HEK293 (cell line): ENCODE data around the gene ASAH2B.

Source experiments
- CTCF ChIA-PET: fragments of 350-600 bp; formaldehyde crosslinking; extraction: SDS; loops from one replicate; lab custom pipeline; 2021; ENCODE audit warnings: antibody characterized with exemption; lab: Yijun Ruan, JAX
- POLR2A ChIA-PET: fragments of 300-600 bp; formaldehyde crosslinking; extraction: SDS; loops from one replicate; lab custom pipeline; 2020; ENCODE audit warnings: antibody characterized with exemption, inconsistent platforms; lab: Yijun Ruan, JAX
- H3K27ac ChIP-seq: fragments of 200-500 bp; sonication (Bioruptor generic); 2 replicates; pipeline ENCODE4 v1.5.1; 2014; ENCODE audit warnings: low read depth, low read length, control low read depth, inconsistent platforms; ENCODE audit errors: extremely low read depth
- H3K36me3 ChIP-seq, 2 experiments: fragments of 200-500 bp in 1 of 2; sonication (Bioruptor generic) in 1 of 2; 1 replicate in 1 of 2; 2 replicates in 1 of 2; pipeline ENCODE4 v1.5.1; 2014 to 2017; ENCODE audit warnings: inconsistent platforms in 2 of 2, low read length in 2 of 2; ENCODE audit not compliant: control insufficient read depth in 2 of 2, insufficient read depth in 1 of 2
- H3K4me1 ChIP-seq: fragments of 200-500 bp; sonication (Bioruptor generic); 2 replicates; pipeline ENCODE4 v1.5.1; 2014; ENCODE audit warnings: mild to moderate bottlenecking, low read length, inconsistent platforms; ENCODE audit not compliant: control insufficient read depth, insufficient read depth
- H3K4me3 ChIP-seq: 2 replicates; pipeline ENCODE4 v1.5.1; 2011; ENCODE audit warnings: low read depth, mild to moderate bottlenecking, control low read depth, low read length, moderate library complexity
- H3K9me3 ChIP-seq: fragments of 200-500 bp; sonication (Bioruptor generic); 2 replicates; pipeline ENCODE4 v1.5.1; 2014; ENCODE audit warnings: low read depth, low read length, inconsistent platforms; ENCODE audit not compliant: control insufficient read depth, insufficient read depth
- KLF1 ChIP-seq: fragments of 450-650 bp; formaldehyde crosslinking; IDR thresholded peaks from 2 replicates; pipeline ENCODE4 v1.5.1; 2016; ENCODE audit warnings: missing biosample characterization, missing genetic modification characterization
- SP7 ChIP-seq: fragments of 450-650 bp; formaldehyde crosslinking; IDR thresholded peaks from 2 replicates; pipeline ENCODE4 v1.5.1; 2016; ENCODE audit warnings: missing biosample characterization, missing genetic modification characterization
- ZFHX2 ChIP-seq: fragments of 450-650 bp; formaldehyde crosslinking; conservative IDR thresholded peaks from 2 replicates; pipeline ENCODE4 v1.5.1; 2016; ENCODE audit warnings: missing biosample characterization, missing genetic modification characterization
- ZNF175 ChIP-seq: fragments of 450-650 bp; formaldehyde crosslinking; IDR thresholded peaks from 2 replicates; pipeline ENCODE4 v1.5.1; 2016; ENCODE audit warnings: missing biosample characterization, missing genetic modification characterization
- ZNF24 ChIP-seq: fragments of 450-650 bp; formaldehyde crosslinking; IDR thresholded peaks from 2 replicates; pipeline ENCODE4 v1.5.1; 2016; ENCODE audit warnings: missing biosample characterization, missing genetic modification characterization
- ZNF324 ChIP-seq: fragments of 450-650 bp; formaldehyde crosslinking; IDR thresholded peaks from 2 replicates; pipeline ENCODE4 v1.5.1; 2016; ENCODE audit warnings: missing biosample characterization, missing genetic modification characterization
- ZNF623 ChIP-seq: fragments of 450-650 bp; formaldehyde crosslinking; IDR thresholded peaks from 2 replicates; pipeline ENCODE4 v1.5.1; 2016; ENCODE audit warnings: missing biosample characterization, missing genetic modification characterization
- ZSCAN23 ChIP-seq: fragments of 450-650 bp; formaldehyde crosslinking; IDR thresholded peaks from 2 replicates; pipeline ENCODE4 v1.5.1; 2016; ENCODE audit warnings: missing biosample characterization, missing genetic modification characterization
- TF ChIP-seq, protein P1 (sequence below): fragments of 450-650 bp; formaldehyde crosslinking; IDR thresholded peaks from 2 replicates; pipeline ENCODE4 v1.5.1; 2017; ENCODE audit warnings: missing biosample characterization, mild to moderate bottlenecking, missing genetic modification characterization, moderate library complexity

ASAH2B gene

DNA sequence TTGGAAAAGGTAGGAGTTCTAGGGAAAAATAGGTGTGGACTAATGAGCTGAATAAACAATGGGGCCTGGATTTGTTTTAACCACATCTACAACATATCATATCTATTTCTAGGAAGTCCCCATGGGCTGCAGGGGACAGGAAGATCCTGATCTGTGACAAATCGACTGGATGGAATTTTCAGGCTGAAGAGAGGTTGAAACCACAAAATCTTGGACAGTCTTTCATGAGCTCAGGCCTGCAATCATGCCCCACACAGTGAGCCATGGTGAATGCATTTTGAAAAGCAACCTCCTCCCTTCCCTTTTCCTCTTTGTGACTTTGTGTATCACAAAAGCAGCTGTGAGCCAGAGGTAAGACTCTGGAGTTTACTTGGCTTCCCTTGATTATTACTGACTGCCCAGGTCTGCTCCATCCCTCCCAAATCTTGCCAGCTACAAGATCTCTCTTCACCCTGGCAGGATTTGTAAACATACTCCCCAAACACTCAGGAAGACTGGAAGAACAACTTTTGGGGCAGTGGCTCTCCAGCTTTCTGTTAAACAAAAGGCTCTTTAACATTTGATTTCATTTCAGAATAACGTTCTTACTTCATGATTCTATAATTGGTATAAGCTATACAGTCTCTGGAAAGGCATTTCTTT lies 66.4 kb downstream of the ASAH2B start (continued):
- TF ChIP-seq KLF1 (tag by site-specific recombination), result no peak
- no peak for TF ChIP-seq ZSCAN23 (tag by site-specific recombination)
- TF ChIP-seq ZNF175 (tag by site-specific recombination), result no peak
- TF ChIP-seq, protein P1, sequence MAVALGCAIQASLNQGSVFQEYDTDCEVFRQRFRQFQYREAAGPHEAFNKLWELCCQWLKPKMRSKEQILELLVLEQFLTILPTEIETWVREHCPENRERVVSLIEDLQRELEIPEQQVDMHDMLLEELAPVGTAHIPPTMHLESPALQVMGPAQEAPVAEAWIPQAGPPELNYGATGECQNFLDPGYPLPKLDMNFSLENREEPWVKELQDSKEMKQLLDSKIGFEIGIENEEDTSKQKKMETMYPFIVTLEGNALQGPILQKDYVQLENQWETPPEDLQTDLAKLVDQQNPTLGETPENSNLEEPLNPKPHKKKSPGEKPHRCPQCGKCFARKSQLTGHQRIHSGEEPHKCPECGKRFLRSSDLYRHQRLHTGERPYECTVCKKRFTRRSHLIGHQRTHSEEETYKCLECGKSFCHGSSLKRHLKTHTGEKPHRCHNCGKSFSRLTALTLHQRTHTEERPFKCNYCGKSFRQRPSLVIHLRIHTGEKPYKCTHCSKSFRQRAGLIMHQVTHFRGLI, result no peak
- TF ChIP-seq ZNF324 (tag by site-specific recombination), result no peak

DNA sequence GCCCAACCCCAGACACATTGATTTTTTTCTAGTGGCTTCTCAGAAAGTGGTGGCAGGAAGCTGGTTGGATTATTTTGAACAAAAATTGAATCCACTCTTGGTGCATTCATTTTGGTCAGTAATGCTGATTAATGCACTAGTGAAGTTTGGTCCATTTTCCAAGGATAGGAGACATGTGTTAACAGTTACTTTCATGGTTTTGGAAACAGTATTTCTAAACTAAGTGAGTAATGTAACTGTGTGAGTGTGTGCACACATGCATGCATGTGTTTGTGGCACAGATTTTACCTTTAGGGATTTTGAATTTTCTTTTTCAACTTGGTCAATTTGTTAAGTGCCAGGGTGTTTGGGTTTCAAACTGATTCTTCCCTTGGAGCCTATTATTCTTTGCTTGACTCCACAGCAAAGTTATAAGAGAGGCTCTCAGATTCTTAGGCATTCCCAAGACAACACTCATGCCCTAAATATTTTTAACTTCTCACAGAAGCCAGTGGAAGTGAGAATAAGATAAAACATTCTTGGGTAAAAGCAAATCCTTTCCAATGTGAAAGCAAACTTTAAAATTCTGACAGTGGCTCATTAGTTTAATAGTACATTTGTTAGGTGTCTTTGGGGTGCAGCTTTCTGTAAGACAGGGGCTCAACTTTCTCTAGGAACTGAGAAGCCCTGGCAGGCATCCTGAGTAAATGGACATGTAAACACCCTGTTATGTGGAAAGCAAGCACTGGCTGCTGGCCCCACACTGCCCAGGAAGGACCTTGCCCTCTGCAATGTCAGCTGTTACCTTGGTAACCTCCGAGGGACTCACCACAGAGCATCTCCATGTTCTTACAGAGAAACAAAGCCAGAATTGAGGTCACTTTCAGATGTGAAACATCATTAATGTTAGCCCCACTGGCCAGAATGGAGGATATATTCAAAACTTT lies 68.4 kb downstream of the ASAH2B start:
- CTCF ChIA-PET, result no interaction called here
- Histone ChIP-seq H3K4me1 (no peaks in the 10 kb centered on the region), H3K9me3 (no peaks in the 10 kb centered on the region)
- no peak for TF ChIP-seq ZNF623 (tag by site-specific recombination)
- TF ChIP-seq SP7 (tag by site-specific recombination), result no peak
- no peak for TF ChIP-seq ZNF24 (tag by site-specific recombination)
- no peak for TF ChIP-seq ZFHX2 (tag by site-specific recombination)
- TF ChIP-seq, all 188 proteins: peak for 0
- Histone ChIP-seq H3K27ac (no peak overlapping the region), H3K4me3 (no peak overlapping the region), H3K36me3 (no peaks in the 10 kb centered on the region)
- POLR2A ChIA-PET, result interaction anchor here (0.7 kb wide), 1 partner anchor 347 kb away, joined by 3 read pairs; no protein-coding TSS in a partner anchor
